Activated CD8-positive, alpha-beta memory T cell treated with anti-CD3 and anti-CD28 coated beads for 4 hours (primary cell): ENCODE measurements around the gene TPPP3.
"Not testable (repeated sequence)": the region's sequence is repeated elsewhere in the genome, so short reads cannot be mapped to it uniquely, and the experiment has no call there.

ENCODE experiments used
- DNase-seq, 2 donors: peaks; one replicate each; pipeline ENCODE4 v3.0.0-alpha.2; 2020; ENCODE audit warnings: low read depth in 2 of 2

The TPPP3 gene

DNA sequence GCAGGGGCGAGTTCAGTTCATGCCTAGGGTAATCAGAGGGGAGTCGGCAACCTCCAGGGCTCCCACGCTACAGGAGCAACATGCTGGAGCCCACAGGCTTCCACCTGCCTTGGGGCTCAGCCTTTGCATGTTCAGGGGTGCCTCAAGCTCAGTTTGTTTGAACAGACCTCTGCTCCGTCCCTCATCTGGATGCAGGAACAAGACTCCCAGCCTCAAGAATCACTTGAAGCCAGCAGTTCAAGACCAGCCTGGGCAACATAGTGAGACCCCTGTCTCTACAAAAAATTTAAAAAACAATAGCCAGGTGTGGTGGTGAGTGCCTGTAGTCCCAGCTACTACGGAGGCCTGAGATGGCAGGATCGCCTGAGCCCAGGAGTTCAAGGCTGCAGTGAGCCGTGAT, 32.7 kb upstream of the TPPP3 start:
- no peak for DNase-seq

DNA sequence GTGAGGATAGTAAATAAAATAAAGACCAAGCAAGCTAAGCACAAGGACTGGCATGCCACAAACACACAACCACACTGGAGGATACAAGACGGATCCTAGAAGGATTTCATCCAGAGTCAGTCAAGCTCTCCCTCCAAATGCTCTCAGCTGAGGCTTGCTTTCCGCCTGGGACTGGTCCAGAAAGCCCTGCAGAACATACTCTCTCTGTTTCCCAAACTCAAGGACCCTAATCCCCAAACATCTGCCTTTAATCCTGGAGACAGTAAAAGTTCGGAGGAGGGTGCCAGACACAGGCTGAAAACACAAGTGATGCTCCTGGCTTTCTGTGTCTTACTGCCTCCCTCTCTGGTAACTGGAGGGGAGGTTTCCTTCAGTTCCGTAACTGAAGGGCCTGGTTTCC, 32.3 kb upstream of the TPPP3 start:
- no peak for DNase-seq

DNA sequence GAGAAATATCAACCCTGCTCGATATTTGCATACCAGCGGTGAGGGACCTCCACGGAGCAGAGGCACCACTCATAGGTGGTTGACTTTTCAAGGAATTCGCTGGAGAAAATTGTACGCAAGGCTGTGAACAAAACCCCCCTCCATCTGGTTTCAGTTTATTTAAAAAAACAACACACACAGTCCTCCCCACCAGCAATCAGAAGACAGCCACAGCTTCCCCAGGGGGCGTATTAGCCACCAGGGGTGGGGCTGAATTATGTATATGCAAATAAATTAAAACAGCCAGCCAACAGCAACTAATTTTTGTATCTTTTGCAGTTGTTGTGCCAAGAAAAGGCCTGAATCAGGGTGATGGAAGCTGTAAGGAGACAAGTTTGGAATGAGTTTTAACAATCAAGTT, 31.8 kb upstream of the TPPP3 start:
- no peak for DNase-seq

DNA sequence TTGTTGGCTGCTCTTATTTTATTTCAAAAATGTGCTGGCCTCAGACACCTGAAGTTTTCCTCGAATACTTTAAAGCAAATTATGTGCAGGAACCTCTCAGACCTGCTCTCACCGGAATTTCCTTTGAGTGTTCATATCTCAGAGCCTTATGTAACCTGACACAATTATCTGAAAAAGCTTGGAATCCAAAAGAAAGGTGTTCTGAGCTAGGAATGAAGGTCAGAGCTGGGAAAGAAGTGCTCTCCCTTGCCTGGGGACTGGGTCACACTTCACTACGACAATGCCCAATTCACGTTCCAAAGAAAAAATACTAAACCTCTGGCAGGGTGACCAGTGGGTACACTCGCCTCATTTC, 30.9 kb upstream of the TPPP3 start:
- no peak for DNase-seq

DNA sequence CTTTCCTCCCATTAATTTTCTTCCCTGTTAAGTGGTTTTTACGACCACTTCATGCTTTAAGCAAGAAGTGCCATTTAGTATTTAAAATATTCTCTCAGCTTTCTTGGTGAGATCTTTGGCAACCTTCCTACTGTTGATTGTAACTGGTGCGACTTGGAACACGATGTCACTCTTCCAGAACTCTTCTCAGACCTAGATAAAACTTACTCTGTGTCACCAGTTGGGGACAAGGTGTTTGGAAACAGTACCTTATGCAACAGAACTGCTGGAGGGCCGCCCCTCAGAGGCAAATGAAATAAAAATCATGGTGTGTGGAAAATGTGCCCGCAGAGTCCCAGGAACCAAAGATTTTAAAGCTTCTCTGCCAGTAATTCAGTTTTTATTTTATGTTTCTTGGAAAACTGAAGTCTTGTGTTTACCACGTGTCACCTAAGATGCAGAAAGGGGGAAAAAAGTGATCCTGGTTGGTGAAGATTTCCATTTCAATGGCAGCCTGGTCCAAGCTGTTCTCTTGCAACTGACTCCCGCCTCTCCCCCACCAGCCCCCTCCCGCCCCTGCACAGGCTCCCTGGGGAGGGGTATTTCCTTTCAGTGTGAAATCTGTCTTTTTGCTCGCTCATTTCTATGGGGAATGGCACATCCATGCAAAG, 30.4 kb upstream of the TPPP3 start:
- DNase-seq, result no peak

DNA sequence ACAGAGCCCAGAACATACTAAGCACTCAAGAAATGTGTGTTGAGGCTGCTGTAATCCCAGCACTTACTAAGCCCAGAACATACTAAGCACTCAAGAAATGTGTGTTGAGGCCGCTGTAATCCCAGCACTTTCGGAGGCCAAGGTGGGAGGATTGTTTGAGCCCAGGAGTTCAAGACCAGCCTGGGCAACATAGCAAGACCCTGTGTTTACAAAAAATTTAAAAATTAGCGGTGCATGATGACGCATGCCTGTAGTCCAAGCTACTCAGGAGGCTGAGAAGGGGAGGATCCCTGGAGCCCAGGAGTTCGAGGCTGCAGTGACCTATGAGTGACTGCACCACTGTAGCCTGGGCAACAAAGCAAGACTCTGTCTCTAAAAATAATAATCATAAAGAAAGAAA, 29.7 kb upstream of the TPPP3 start:
- DNase-seq, result no peak

DNA sequence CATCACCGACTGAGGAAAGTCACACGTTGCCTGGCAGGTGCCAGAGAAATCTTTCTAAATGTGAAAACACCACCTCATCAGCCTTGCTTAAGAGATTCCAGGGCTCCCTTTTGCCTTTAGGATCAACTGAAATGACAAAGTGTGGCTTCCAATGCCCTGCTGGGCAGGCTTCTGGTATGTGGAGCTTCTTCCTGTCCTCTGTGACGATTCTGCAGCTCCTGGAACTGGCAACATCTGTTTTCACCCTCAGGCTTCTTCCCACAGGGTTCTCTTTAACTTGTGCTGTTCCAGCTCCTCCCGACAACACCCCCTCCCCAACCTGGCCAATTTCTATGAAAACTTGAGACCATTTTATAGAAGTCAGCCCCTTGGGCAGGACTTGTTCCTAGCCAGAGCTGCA, 27.7 kb upstream of the TPPP3 start:
- no peak for DNase-seq

DNA sequence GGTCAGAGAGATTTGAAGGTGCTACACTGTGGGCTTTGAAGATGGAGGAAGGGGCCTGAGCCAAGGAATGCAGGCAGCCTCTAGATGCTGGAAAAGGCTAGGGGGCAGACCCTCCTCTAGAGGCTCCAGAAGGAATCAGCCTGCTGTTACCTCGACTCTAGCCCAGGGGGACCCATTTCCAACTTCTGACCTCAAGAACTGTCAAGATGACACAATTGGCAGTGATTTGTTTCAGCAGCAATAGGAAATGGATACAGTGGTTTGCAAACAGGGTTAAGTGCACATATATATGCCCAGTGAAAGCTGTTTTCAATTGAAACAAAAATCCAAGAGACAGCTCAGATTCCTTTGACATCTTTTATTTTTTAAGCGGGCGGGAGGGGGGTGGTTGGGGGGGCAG, 26.6 kb upstream of the TPPP3 start:
- no peak for DNase-seq

DNA sequence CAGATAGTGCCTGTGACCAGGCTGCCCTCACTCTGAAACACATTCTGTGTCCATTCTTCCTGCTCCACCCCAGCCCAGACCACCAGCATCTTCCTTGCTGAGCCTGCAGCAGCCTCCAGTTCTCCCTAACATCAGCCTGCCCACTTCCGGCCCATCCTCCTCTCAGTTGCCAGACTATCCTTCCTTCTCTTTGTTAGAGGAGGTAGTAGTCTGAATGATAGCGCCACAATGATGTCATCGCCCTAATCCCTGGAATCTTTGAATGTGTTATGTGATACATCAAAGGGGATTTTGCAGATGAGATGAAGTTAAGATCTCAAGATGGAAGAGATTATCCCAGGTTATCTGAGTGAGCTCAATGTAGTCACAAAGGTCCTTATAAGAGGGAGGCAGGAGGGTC, 26.2 kb upstream of the TPPP3 start:
- DNase-seq, result no peak

DNA sequence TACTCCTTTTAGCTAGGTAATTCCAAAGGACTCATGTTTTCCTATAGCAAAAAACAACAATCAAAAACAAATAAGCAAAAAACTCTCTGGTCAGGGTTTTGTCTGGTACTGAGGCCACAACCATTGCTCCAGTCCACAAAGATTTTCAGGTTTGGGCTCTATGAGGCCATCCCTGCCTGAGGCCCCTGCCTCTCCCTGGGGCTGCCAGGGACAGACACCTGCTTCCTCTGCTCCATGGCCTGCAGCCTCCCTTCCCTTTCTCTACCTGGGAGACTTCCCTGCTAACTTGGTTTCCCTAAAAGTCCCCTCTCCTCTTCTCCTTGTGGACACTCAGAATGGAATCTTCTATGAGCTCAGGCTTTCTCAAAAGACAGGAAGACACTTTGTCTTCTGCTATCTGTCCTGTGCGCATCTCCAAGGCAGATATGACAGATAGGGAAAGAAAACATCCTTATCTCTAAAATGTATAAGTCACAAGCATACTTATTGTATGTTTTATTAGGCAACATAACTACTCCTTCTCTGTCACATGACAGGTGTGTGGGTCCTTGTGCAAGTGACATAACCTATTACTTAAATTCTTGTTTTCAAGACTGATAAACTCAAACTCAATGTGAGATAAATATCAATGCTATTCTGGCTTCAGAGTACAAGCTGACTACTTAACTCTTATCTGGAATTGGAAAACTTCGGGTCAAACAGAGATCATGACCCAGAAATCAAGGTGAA, 24.2 kb upstream of the TPPP3 start:
- no peak for DNase-seq

DNA sequence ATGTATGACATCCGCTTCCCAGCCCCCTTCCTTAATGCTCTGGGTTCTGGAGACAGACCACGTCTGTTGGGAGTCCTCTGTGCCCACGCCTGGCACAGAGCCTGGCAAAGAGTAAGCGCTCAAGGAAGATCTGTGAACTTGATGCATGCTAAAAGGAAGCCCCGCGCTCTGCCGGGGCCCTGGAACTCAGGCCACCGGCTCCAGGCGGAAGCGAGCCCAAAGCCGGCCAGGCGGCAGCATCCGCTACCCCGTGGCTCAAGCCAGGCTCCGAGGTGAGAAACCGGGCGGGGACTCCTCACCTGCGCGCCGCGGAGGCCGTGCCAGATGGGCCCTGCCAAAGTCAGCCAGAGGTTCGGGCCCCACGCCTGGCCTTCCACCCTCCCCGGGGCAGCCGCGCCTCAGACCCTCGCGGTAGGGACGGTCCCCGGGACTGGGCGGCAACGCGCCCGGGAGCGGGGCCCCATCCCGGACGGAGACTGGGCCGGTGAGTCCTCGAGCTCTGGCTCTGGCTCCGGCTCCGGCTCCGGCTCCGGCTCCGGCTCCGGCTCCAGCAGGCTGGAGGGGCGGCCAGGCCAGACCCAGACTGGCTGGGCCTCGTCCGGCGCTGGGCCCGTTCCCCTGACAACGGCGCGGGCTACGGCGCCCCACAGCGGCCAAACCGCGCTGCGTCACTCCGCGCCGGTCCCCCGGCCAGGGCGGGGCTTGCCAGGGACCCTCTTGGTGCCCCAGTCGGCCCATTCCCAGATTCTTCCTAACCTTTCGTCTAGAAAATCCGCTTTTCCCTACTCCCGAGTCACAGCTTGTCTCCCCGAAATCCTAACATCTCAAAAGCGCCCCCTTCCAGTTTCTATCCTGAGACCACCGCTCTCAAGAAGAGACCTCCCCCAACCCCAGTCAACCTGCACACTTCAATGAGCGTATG, 22.8 kb upstream of the TPPP3 start, which contains the start of gene ZDHHC1:
TSS of gene ZDHHC1 (minus strand) at position 606 of the 922 bp plus-strand sequence. CDS start 8,702 bp downstream, outside the sequence.
- no peak for DNase-seq

DNA sequence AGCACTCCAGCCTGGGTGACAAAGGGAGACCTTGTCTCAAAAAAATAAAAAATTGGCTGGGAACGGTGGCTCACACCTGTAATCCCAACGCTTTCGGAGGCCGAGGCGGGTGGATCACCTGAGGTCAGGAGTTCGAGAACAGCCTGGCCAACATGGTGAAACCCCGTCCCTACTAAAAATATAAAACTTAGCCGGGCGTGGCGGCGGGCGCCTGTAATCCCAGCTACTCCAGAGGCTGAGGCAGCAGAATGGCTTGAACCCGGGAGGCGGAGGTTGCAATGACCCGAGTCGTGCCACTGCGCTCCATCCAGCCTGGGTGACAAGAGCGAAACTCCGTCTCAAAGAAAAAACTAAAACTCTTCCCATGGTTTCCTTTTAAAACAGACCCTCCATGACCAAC, 22.1 kb upstream of the TPPP3 start:
- not testable (repeated sequence) for DNase-seq

DNA sequence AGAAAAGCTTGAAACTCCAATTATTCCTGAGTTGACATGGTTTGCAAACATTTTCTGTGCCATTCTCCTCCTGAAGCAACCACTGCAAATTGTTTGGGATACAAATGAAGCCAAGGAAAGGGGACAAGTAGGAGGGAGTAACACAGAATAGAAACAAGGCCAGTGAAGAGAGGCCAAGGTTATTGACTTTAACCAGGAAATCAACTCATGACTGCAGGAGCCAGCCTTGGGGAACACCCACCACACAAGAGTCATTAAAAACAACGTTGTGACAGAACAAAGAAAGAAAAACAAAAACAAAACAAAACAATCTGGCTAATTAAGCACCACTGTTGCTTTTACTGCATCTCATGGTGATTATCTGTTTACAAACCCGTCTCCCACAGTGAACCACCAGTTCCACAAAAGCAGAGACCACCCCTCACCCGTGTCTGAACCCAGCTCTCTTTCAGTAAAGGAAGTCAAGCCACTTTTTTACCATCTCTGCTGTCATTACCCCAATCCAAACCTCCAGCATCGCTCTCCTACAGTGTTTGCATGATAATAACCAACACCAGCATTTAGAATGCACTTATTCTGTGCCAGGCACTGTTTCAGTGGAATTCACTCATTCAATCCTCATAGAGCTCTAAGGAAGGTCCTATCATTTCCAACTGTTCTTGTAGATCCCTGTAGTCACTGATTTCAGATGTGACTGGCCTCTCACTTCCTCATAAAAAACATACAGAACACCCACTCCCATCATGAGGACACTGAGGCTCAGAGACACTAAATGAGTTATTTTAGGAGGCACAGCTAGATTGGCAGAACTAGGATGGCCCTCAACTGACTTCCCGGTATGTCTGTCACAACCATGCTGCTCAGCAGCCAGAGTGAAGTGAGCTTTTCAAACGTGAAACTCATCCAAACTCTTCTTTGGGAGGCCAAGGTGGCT, 20.9 kb upstream of the TPPP3 start:
- no peak for DNase-seq

DNA sequence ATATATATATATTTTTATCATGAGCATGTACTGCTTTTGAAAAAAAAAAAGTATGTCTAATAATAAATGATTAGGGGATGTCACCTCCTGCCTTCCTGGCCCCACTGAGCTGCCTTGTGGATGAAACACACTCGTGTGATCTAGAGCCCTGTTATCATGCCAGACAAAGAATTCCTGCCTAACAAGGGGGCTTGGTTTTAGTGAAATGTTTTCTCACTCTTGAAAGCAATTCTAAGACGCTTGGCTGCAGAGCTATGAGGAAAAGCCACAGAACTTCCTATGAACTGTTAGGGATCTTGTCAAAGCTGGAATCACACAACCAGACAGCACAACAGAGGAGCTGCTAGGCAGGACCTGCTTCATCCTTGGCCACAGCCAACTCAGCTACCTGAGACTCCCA, 19.0 kb upstream of the TPPP3 start:
- no peak for DNase-seq

DNA sequence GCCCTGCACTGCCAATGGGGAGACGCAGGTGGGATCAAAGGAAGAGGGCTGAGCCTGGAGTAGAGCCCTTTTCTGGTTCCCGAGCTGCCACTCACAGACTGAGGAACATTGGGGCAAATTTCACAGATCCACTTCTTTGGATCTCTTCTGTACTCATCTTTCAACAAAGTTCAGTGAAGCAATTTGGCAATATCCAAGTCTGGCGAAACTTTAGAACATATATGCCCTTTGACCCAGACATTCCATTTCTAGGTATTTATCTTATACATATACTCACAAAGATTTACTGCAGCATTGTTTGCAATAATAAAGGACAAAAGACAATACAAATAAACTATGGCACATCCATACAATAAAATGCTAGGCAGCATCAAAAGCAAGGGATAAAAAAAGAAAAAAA, 18.0 kb upstream of the TPPP3 start:
- no peak for DNase-seq

DNA sequence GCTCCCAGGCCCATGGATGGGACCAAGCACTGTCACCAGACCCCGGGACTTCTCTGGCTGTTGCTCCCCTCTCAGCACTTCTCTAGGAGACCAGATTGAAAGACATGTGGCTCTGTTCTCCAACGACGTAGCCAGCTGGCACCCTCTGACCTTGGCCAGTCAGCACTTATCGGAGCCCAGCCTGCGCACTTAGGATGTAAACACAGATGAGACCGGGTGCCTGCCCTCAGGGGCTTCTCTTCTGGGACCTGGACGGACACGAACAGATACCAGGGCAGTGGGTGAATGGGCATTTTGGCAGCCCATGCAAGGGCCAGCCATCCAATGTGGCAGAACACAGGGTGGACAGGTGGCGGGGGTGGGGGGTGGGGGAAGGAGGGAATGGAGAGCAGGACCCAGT, 16.3 kb upstream of the TPPP3 start:
- no peak for DNase-seq

DNA sequence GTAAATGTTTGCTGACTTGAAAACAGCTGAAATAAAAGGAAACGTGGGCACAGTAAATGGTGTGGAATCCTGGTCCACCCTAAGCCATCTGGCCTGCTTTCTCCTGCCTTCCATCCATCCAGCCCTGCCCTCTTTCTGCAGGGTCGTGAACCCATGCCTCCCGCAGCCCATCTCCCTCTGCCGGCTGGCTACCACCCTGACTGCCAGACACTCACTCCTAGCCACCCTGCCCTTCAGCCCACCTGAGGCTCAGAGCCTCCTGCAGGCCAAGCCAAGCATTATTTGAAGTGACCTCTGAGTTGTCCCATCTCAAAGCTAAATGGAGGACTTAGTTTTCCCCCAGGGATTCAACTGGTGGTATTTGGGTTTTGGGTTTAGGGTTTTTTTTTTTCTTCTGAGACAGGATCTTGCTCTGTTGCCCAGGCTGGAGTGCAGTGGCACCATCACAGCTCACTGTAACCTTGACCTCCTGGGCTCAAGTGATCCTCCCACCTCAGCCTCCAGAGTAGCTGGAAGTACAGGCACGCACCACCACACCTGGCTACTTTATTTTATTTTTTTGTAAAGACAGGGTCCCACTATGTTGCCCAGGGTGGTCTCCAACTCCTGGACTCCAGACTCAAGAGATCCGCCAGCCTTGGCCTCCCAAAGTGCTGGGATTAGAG, 14.6 kb upstream of the TPPP3 start:
- no peak for DNase-seq

DNA sequence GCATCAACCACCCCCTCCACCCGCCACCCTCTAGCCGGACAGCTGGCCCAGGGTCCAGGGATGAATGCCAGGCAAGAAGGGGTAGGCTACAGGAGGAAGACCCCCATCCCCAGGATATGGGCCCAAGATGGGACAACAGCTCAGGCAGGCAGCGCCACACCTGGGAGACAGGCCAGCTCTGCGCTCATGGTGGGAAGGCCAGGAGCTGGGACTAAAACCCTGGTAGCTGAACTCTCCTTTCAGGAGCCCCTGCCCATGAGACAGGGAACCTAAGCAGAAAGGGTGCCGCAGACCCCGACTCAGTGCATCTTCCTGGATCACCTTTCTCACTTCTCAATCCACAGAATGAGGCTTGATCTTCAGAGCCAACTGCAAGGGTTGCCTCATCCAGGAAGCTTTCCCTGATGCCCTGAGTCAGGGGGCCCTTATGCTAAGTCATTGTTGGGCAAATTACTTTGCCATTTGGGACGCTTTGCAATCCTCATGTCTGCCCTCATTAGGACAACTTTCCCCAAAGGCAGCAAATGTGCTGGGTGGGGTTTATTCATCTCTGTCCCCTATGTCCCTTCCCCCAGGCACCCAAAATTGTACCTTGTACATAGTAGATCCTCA, 14.0 kb upstream of the TPPP3 start:
- no peak for DNase-seq

DNA sequence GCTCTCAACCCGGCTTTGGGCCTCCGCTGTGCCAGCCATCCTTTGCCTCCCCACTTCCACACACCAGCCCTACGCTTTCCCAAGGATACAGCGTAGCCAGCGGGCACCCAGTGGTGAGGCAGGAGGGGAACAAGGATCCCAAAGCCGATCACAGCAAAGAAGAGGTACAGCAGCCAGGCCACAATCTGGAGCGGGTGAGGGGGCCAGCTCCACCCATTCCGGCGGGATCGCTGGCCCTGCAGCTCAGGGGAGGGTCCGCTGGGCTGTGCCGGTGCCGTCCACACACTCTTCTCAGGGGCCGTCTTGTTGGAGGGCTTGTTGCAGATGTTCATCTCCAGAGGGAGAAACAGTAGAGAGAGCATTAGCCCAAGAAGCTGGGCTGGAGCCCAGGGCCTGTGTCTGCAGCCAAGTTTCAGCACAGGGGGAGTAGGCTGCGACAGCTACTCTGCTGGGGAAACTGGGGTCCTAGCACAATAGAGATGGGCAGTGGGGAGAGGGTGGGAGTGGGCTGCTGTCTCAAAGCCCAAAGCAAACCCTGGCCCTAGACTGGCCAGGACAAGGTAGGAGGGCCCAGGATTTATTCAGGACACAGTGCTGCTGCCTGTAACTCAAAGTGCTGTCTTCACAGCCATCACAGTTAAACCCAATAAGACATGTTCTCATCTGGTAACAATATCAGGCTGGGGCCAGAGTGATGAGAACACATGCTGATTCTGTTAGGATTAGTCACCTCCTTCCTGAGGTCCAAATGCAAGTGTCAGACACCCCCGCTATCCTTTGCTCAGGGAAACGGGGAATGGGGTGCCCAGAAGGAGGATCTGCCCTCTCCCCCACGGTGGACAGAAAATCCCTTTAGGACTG, 13.0 kb upstream of the TPPP3 start:
- DNase-seq, result no peak

DNA sequence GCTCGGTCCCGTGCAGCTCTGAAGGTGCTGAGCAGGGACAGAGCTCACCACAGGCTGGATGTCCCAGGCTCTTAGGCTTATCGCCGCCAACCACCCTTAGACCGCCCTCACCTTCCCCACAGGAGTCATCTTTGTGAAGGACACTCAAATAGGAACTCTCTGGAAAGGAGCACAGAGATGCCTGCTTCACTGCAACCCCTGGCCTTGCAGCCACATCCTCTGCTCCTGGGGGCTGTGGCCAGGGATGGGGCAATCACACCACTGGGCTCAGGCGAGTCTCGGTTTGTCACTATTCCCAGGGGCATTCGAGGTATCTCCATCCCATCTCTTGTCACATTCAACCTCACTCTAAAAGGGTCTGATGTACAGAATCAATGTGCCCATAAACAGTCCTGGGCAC, 12.0 kb upstream of the TPPP3 start:
- DNase-seq, result no peak
